Sigmoid colon (tissue), 4 donors: ENCODE data around the gene CHMP2A.

Experiments used
- POLR2AphosphoS5 ChIP-seq, 4 donors: sonication (generic); formaldehyde crosslinking; IDR thresholded peaks; one replicate each; pipeline ENCODE4 v1.6.1; 2017; ENCODE audit warnings: antibody characterized with exemption in 4 of 4
- TF ChIP-seq, protein P1 (sequence below), 4 experiments: fragments of 450-650 bp in 3 of 4; fragments of 200-600 bp in 1 of 4; IDR thresholded peaks; one replicate each; pipeline ENCODE4 v1.5.1; 2016 to 2019; ENCODE audit warnings: antibody characterized with exemption in 4 of 4, mild to moderate bottlenecking in 3 of 4, moderate library complexity in 2 of 4

DNA sequence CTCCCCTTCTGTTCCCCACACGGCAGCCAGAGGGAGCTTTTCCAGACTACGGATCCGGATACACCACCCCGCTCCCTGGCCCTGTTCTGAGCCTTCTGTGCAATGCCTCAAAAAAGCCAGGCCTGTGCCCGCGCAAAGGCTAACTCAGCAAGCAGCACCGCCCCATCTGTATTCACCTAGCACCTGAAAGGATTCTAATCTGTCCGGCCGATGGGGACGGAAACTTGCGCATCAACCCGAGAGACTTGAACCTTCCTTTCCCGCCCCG is 35.9 kb downstream of the CHMP2A start:
- TF ChIP-seq, protein P1, sequence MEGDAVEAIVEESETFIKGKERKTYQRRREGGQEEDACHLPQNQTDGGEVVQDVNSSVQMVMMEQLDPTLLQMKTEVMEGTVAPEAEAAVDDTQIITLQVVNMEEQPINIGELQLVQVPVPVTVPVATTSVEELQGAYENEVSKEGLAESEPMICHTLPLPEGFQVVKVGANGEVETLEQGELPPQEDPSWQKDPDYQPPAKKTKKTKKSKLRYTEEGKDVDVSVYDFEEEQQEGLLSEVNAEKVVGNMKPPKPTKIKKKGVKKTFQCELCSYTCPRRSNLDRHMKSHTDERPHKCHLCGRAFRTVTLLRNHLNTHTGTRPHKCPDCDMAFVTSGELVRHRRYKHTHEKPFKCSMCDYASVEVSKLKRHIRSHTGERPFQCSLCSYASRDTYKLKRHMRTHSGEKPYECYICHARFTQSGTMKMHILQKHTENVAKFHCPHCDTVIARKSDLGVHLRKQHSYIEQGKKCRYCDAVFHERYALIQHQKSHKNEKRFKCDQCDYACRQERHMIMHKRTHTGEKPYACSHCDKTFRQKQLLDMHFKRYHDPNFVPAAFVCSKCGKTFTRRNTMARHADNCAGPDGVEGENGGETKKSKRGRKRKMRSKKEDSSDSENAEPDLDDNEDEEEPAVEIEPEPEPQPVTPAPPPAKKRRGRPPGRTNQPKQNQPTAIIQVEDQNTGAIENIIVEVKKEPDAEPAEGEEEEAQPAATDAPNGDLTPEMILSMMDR (IDR thresholded peaks at IDR 0.05), result peak in 1 of 4 experiments; percentile 60
- TF ChIP-seq POLR2AphosphoS5 (IDR thresholded peaks at IDR 0.05), result no peak
